ENCODE data around the gene PANX1. TPM values are rescaled to one million over a fixed set of nuclear protein-coding genes. Genes with fewer than 3 reads are reported as not detected.

Gene PANX1
- total and polyA plus RNA-seq, 2 donors (not counting 1 experiment from before 2014, with no cell fraction given), result 51.7 to 54.5 TPM

DNA sequence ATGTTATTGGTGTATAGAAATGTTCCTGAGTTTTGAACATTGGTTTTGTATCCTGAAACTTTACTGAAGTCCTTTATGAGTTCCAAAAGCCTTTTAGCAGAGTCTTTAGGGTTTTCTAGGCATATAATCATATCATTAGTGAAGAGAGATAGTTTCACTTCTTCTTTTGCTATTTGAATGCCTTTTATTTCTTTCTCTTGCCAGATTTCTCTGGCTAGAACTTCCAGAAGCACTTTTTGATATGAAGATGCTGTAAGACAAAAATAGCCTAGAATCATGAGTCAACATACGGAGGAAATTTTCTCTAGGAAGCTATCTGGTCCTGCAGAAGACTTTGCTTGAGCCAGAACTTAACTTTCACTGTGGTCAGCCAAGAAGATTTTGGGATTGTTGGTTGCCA lies 89.1 kb downstream of the PANX1 start:
- Histone ChIP-seq H2AFZ (ENCODE audit: low read length) (no peak overlapping the region), H3K27ac (ENCODE audit: insufficient read depth, low read length) (no peak overlapping the region), H3K9ac (ENCODE audit: insufficient read depth, low read length) (no peak overlapping the region), H4K20me1 (ENCODE audit: control insufficient read depth, extremely low read depth, insufficient read depth, low read length) (no peaks in the 10 kb centered on the region), H3K36me3 (ENCODE audit: control insufficient read depth, insufficient read depth, low read length) (no peaks in the 10 kb centered on the region), H3K4me2 (ENCODE audit: extremely low read depth, insufficient read depth, low read length) (no peak overlapping the region), H3K4me3 (replicated peaks in 1 of 4; ENCODE audit: control extremely low read depth in 1 of 4, insufficient read depth in 1 of 4, low read depth in 3 of 4, low read length in 4 of 4) (no peak overlapping the region), H3K4me1 (ENCODE audit: control insufficient read depth, extremely low read depth, insufficient read depth, low read length) (no peaks in the 10 kb centered on the region), H3K27me3 (ENCODE audit: control insufficient read depth, insufficient read depth, low read length) (no peaks in the 10 kb centered on the region), H3K9me3 (ENCODE audit: control insufficient read depth, insufficient read depth, low read depth, low read length) (no peaks in the 10 kb centered on the region), H3K79me2 (ENCODE audit: control insufficient read depth, insufficient read depth, low read length) (no peaks in the 10 kb centered on the region)
- no peak for DNase-seq (ENCODE audit: low read depth in 2 of 2)
- no peak for TF ChIP-seq EZH2 (IDR thresholded peaks at IDR 0.05; ENCODE audit: low read length, missing control alignments)
- TF ChIP-seq, protein P1, sequence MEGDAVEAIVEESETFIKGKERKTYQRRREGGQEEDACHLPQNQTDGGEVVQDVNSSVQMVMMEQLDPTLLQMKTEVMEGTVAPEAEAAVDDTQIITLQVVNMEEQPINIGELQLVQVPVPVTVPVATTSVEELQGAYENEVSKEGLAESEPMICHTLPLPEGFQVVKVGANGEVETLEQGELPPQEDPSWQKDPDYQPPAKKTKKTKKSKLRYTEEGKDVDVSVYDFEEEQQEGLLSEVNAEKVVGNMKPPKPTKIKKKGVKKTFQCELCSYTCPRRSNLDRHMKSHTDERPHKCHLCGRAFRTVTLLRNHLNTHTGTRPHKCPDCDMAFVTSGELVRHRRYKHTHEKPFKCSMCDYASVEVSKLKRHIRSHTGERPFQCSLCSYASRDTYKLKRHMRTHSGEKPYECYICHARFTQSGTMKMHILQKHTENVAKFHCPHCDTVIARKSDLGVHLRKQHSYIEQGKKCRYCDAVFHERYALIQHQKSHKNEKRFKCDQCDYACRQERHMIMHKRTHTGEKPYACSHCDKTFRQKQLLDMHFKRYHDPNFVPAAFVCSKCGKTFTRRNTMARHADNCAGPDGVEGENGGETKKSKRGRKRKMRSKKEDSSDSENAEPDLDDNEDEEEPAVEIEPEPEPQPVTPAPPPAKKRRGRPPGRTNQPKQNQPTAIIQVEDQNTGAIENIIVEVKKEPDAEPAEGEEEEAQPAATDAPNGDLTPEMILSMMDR (conservative IDR thresholded peaks at IDR 0.05 in 1 of 2, IDR thresholded peaks at IDR 0.05 in 1 of 2; ENCODE audit: low read depth in 1 of 2, low read length in 2 of 2), result no peak

DNA sequence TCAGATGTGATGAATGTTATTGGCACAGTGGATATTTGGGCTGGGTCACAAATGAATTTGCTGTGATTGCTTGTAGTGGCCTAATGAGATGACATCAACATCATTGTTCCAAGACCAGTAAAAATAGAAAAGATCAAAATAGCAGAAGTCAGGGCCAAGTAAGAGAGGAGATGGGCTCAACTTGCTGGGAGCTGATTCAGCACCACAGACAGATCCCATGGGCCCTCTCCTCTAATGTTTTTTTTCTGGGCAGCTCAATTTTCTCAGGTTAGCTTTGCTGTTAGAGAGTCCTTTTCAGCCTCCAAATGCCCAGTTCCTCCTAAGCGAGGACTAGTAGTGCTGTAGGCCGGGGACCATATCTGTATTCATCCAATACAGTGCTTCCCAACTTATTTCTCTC lies 89.7 kb downstream of the PANX1 start:
- no peak overlapping the region for H2AFZ ChIP-seq (ENCODE audit: low read length)
- no peaks in the 10 kb centered on the region for H3K36me3 ChIP-seq (ENCODE audit: control insufficient read depth, insufficient read depth, low read length)
- H3K27me3 ChIP-seq (ENCODE audit: control insufficient read depth, insufficient read depth, low read length), result no peaks in the 10 kb centered on the region
- H3K4me2 ChIP-seq (ENCODE audit: extremely low read depth, insufficient read depth, low read length), result no peak overlapping the region
- no peaks in the 10 kb centered on the region for H3K9me3 ChIP-seq (ENCODE audit: control insufficient read depth, insufficient read depth, low read depth, low read length)
- no peak for DNase-seq (ENCODE audit: low read depth in 2 of 2)
- no peak overlapping the region for H3K9ac ChIP-seq (ENCODE audit: insufficient read depth, low read length)
- no peaks in the 10 kb centered on the region for H3K4me1 ChIP-seq (ENCODE audit: control insufficient read depth, extremely low read depth, insufficient read depth, low read length)
- no peak overlapping the region for H3K27ac ChIP-seq (ENCODE audit: insufficient read depth, low read length)
- H4K20me1 ChIP-seq (ENCODE audit: control insufficient read depth, extremely low read depth, insufficient read depth, low read length), result no peaks in the 10 kb centered on the region
- no peak for TF ChIP-seq EZH2 (IDR thresholded peaks at IDR 0.05; ENCODE audit: low read length, missing control alignments)
- TF ChIP-seq, protein P1 (conservative IDR thresholded peaks at IDR 0.05 in 1 of 2, IDR thresholded peaks at IDR 0.05 in 1 of 2; ENCODE audit: low read depth in 1 of 2, low read length in 2 of 2), result no peak
- H3K79me2 ChIP-seq (ENCODE audit: control insufficient read depth, insufficient read depth, low read length), result no peaks in the 10 kb centered on the region
- H3K4me3 ChIP-seq (replicated peaks in 1 of 4; ENCODE audit: control extremely low read depth in 1 of 4, insufficient read depth in 1 of 4, low read depth in 3 of 4, low read length in 4 of 4), result no peak overlapping the region

GRCh38 chr11:94219771-94220170 lies 91.1 kb downstream of the PANX1 start:
- DNase-seq (ENCODE audit: low read depth in 2 of 2), result peak in 1 of 2 donors; percentile 4
- Histone ChIP-seq H3K27me3 (ENCODE audit: control insufficient read depth, insufficient read depth, low read length) (no peaks in the 10 kb centered on the region), H3K9me3 (ENCODE audit: control insufficient read depth, insufficient read depth, low read depth, low read length) (no peaks in the 10 kb centered on the region), H3K9ac (ENCODE audit: insufficient read depth, low read length) (no peak overlapping the region), H3K27ac (ENCODE audit: insufficient read depth, low read length) (no peak overlapping the region), H3K36me3 (ENCODE audit: control insufficient read depth, insufficient read depth, low read length) (no peaks in the 10 kb centered on the region), H3K4me2 (ENCODE audit: extremely low read depth, insufficient read depth, low read length) (no peak overlapping the region), H3K79me2 (ENCODE audit: control insufficient read depth, insufficient read depth, low read length) (no peaks in the 10 kb centered on the region), H3K4me3 (replicated peaks in 1 of 4; ENCODE audit: control extremely low read depth in 1 of 4, insufficient read depth in 1 of 4, low read depth in 3 of 4, low read length in 4 of 4) (no peak overlapping the region), H4K20me1 (ENCODE audit: control insufficient read depth, extremely low read depth, insufficient read depth, low read length) (no peaks in the 10 kb centered on the region), H2AFZ (ENCODE audit: low read length) (no peak overlapping the region), H3K4me1 (ENCODE audit: control insufficient read depth, extremely low read depth, insufficient read depth, low read length) (no peaks in the 10 kb centered on the region)
- TF ChIP-seq, protein P1 (conservative IDR thresholded peaks at IDR 0.05 in 1 of 2, IDR thresholded peaks at IDR 0.05 in 1 of 2; ENCODE audit: low read depth in 1 of 2, low read length in 2 of 2), result no peak
- no peak for TF ChIP-seq EZH2 (IDR thresholded peaks at IDR 0.05; ENCODE audit: low read length, missing control alignments)
